ENCODE results near the gene EPS8.

The EPS8 gene

DNA sequence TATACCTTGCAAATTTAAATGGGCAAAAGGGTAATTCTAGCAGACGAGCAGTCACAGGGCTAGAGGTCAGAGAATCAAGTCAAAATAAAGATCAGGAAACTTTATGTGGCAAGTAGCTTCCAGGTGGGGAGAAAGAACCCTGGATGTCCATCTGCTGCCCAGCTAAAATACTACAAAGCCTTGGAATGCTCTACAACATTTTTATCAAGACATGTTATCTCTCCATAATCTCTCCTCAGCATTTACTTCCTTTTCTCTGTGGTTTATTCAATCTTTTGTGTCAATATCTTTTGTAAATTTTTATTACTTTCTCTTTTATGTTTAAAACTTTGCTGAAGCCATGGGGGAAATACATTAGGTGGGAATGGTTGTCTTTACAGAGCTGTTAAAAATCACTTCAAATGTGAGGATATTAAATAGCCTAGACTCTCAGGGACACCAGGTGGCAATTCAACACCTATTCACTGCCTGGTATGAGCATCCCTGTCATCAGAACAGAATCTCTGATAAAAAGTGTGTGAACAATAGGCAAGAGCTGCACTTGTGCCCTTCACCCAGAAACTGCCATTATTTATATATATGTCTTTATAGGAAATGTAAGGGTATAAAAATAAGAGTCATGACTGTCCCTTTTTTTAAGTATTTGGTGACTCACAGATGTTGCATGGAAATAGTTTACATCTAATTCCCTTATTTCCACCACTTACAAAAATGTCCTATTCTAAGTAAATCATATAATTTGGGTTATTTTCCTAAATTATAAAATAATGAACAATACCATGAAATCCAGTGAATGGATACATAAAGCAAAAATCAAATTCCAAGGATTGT is 152.9 kb downstream of the EPS8 start:
- Histone ChIP-seq H3K9me3 (ENCODE audit: insufficient read depth, low read length, severe bottlenecking) (no peaks in the 10 kb centered on the region), H3K4me2 (ENCODE audit: insufficient read depth, low read length) (no peak overlapping the region), H3K4me1 (ENCODE audit: insufficient read depth, low read length) (no peaks in the 10 kb centered on the region), H3K9ac (ENCODE audit: low read depth, low read length) (no peak overlapping the region), H3K4me3 (ENCODE audit: low read depth in 1 of 2, low read length in 2 of 2) (no peak overlapping the region), H3K27ac (ENCODE audit: low read length) (no peak overlapping the region), H3K79me2 (ENCODE audit: insufficient read depth, low read length) (no peaks in the 10 kb centered on the region), H4K20me1 (ENCODE audit: insufficient read depth, low read length) (no peaks in the 10 kb centered on the region), H2AFZ (ENCODE audit: low read depth, low read length) (no peak overlapping the region), H3K27me3 (ENCODE audit: insufficient read depth, low read length, poor library complexity) (peaks cover 6% of the 10 kb centered on the region), H3K36me3 (ENCODE audit: insufficient read depth, low read length) (no peaks in the 10 kb centered on the region)
- ATAC-seq (ENCODE audit: insufficient read depth, low read depth), result no peak
- DNase-seq, result no peak
- TF ChIP-seq, protein P1, sequence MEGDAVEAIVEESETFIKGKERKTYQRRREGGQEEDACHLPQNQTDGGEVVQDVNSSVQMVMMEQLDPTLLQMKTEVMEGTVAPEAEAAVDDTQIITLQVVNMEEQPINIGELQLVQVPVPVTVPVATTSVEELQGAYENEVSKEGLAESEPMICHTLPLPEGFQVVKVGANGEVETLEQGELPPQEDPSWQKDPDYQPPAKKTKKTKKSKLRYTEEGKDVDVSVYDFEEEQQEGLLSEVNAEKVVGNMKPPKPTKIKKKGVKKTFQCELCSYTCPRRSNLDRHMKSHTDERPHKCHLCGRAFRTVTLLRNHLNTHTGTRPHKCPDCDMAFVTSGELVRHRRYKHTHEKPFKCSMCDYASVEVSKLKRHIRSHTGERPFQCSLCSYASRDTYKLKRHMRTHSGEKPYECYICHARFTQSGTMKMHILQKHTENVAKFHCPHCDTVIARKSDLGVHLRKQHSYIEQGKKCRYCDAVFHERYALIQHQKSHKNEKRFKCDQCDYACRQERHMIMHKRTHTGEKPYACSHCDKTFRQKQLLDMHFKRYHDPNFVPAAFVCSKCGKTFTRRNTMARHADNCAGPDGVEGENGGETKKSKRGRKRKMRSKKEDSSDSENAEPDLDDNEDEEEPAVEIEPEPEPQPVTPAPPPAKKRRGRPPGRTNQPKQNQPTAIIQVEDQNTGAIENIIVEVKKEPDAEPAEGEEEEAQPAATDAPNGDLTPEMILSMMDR (IDR thresholded peaks at IDR 0.05; ENCODE audit: borderline replicate concordance, extremely low read depth, low read length, poor library complexity, severe bottlenecking), result no peak
- no peak for TF ChIP-seq EZH2 (IDR thresholded peaks at IDR 0.05; ENCODE audit: borderline replicate concordance, low read depth, low read length, severe bottlenecking)

DNA sequence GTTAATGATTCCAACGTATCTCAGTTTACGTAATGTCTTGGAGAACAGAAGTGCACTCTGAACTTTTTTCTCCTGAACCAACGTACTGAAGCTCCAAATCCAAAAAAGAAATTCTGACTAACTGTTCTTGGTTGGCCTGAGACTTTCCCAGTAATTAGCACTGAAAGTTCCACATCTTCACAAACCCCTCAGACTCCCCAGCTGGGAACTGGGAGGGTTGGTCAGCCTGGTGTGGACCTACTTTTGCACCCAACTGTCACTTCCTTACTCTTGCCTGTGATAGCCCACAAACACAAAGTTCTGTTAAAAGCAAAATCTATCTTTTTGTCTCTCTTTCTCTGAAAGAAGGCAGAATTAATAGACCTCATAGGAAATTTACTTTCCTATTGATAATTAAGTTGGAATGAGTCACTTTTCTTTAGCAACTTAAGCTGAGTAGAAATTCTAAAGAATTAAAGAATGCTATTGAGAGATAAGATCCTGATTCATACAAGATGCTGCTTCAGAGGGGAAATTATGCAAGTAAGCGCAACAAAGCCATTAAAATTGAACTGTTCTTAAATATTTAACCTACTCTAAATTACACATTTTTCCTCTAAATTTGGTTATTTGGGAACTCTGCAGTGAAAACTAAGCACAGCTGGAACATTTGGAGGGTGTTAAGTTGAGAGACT is 155.0 kb downstream of the EPS8 start:
- H3K27ac ChIP-seq (ENCODE audit: low read length), result no peak overlapping the region
- no peaks in the 10 kb centered on the region for H4K20me1 ChIP-seq (ENCODE audit: insufficient read depth, low read length)
- TF ChIP-seq, protein P1 (IDR thresholded peaks at IDR 0.05; ENCODE audit: borderline replicate concordance, extremely low read depth, low read length, poor library complexity, severe bottlenecking), result no peak
- no peak for TF ChIP-seq EZH2 (IDR thresholded peaks at IDR 0.05; ENCODE audit: borderline replicate concordance, low read depth, low read length, severe bottlenecking)
- H2AFZ ChIP-seq (ENCODE audit: low read depth, low read length), result no peak overlapping the region
- H3K4me2 ChIP-seq (ENCODE audit: insufficient read depth, low read length), result no peak overlapping the region
- ATAC-seq (ENCODE audit: insufficient read depth, low read depth) (no peak), DNase-seq (no peak)
- H3K9ac ChIP-seq (ENCODE audit: low read depth, low read length), result no peak overlapping the region
- H3K4me3 ChIP-seq (ENCODE audit: low read depth in 1 of 2, low read length in 2 of 2), result no peak overlapping the region
- peaks cover 6% of the 10 kb centered on the region for H3K27me3 ChIP-seq (ENCODE audit: insufficient read depth, low read length, poor library complexity)
- H3K9me3 ChIP-seq (ENCODE audit: insufficient read depth, low read length, severe bottlenecking), result no peaks in the 10 kb centered on the region
- no peaks in the 10 kb centered on the region for H3K79me2 ChIP-seq (ENCODE audit: insufficient read depth, low read length)
- H3K4me1 ChIP-seq (ENCODE audit: insufficient read depth, low read length), result no peaks in the 10 kb centered on the region
- H3K36me3 ChIP-seq (ENCODE audit: insufficient read depth, low read length), result no peaks in the 10 kb centered on the region

DNA sequence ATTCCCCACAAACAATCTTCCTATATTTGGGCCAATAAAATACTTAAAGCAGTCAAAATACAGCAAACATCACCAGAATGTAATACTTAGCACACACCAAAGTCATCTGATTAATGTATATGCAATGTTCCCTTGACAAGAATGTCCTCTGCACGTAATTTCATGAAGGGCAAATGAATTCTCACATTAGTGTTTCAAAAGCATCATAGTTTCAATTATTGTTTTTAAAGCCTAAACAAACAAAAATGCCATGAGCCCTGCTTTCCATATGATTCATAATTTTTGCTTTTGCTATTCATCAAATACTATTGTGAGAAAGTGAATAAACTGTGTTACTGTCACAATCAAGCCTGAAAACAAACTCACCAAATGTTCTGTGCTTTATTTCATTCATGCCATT is 156.0 kb downstream of the EPS8 start:
- H4K20me1 ChIP-seq (ENCODE audit: insufficient read depth, low read length), result no peaks in the 10 kb centered on the region
- no peak overlapping the region for H3K4me3 ChIP-seq (ENCODE audit: low read depth in 1 of 2, low read length in 2 of 2)
- H3K79me2 ChIP-seq (ENCODE audit: insufficient read depth, low read length), result no peaks in the 10 kb centered on the region
- ATAC-seq (ENCODE audit: insufficient read depth, low read depth) (no peak), DNase-seq (no peak)
- no peaks in the 10 kb centered on the region for H3K4me1 ChIP-seq (ENCODE audit: insufficient read depth, low read length)
- peaks cover 4% of the 10 kb centered on the region for H3K27me3 ChIP-seq (ENCODE audit: insufficient read depth, low read length, poor library complexity)
- no peak overlapping the region for H3K27ac ChIP-seq (ENCODE audit: low read length)
- H3K9me3 ChIP-seq (ENCODE audit: insufficient read depth, low read length, severe bottlenecking), result no peaks in the 10 kb centered on the region
- no peak overlapping the region for H3K4me2 ChIP-seq (ENCODE audit: insufficient read depth, low read length)
- no peaks in the 10 kb centered on the region for H3K36me3 ChIP-seq (ENCODE audit: insufficient read depth, low read length)
- H2AFZ ChIP-seq (ENCODE audit: low read depth, low read length), result no peak overlapping the region
- TF ChIP-seq EZH2 (IDR thresholded peaks at IDR 0.05; ENCODE audit: borderline replicate concordance, low read depth, low read length, severe bottlenecking), result no peak
- TF ChIP-seq, protein P1 (IDR thresholded peaks at IDR 0.05; ENCODE audit: borderline replicate concordance, extremely low read depth, low read length, poor library complexity, severe bottlenecking), result no peak
- no peak overlapping the region for H3K9ac ChIP-seq (ENCODE audit: low read depth, low read length)

All from DND-41 (cell line).